ENCODE data around the gene DDAH2.

Gene DDAH2

DNA sequence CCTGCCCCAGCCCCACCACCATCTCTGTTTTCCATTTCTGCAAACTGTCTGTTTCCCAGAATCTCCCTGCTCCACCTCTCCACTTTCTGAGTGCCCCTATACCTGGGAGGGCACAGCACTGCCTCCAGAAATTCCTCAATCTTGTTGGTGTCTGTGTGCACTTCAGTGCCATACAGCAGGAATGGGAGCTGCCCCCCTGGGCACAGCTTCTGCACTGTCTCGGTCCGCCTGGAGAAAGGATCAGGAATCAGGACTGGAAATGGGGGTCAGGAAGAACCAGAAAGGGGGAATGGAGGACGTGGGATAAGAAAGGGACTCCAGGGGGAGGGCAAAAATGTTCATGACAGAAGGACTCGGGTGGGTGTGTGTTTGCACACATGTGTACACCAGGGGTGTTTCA, 4.6 kb upstream of the DDAH2 start:
- DNase-seq: no peak

DNA sequence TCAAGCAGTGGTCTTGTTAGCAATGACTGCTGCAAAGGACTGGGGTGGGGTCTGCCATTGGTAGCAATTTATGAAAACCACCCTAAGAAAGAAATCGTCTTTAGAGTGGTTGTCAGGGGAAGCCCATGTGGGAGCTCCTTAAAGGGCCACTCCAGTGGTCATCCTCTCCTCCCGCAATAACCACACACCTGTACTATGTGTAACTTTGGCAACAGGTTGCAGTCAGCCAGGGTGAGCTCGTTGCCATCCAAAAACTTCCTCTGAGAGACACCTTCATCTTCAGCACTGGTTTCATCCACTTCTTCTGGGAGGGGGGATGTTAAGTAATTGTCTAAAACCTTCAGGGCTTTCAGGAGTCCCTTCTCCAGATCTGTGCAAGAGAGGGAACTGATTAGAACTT, 2.9 kb upstream of the DDAH2 start:
- DNase-seq: no peak

DNA sequence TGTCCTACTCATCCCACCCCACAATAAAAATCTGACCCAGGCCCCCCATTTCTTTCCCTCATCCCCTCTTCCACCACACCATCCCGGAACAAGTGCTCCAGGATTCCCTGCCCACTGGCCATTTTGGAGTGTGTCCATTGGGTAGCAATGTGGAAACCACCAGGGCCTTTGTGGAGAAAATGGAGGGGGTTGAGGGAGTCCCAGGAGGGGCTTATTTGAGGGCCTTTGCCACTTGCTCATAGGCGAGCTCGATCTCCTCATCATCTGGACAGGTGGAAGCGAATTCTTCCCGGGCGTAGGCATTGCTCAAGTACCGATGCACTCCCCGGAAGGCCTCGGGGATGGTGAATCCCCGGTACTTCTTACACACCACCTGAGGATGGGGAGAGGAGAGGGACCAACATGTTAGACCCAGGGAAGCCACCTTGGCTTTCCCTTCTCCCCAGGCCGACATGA, 1.6 kb upstream of the DDAH2 start:
- DNase-seq: no peak

DNA sequence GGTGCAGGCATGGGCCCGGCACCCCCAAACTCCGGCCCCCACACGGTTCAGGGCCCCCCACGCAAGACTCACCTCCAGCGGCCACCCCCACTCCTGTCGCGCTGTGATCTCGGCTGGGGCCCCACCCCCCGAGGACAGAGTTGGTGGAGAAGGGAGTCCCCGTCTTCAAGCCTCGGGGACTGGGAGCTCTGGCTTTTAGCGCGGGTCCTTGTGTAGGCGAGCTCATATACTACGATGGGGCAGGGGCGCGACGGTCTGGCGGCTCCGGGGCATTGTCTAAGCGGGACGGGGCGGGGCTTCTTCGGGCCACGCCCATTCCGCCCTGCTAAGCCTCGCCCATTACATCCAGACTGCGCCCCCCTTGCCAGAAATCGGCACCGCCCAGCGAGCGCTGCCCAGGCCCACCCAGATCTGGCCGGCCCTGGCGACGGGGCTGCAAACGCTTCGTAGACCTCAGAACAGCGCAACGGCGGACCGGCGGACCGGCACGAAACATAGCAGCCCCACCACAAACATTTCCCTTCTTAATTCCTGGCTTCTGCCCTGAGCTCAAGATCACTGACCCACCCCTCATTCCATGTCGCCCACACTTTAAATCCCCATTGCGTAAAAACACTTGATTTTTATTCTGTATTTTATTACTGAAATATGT, 1.0 kb upstream of the DDAH2 start:
- peak in 47 of 56 donors; percentile 20 to 83 (median 61) for DNase-seq

DNA sequence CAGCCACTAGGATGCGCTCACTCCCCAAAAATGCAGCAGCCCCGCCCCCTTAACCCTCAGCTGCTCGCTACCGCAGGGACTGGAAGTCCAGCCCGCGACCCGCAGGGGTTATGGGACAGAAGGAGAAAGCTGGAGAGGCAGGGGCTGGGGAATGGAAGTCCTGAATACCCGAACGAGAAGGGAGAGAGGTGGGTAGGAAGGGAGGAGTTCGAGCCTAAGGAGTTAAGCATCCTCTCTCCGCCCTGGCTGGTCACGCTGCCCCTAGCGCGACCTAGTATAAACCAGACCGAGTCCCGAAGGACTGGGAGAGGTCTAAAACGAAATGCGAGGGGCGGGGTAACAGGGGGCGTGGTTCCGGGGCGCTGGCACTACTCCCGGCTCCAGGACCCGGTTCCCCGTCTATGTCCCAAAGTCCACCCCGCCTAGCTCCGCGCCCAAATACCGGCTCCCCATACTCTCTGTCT, 448 bp upstream of the DDAH2 start:
- peak in 54 of 56 donors; percentile 40 to 89 (median 70) for DNase-seq

DNA sequence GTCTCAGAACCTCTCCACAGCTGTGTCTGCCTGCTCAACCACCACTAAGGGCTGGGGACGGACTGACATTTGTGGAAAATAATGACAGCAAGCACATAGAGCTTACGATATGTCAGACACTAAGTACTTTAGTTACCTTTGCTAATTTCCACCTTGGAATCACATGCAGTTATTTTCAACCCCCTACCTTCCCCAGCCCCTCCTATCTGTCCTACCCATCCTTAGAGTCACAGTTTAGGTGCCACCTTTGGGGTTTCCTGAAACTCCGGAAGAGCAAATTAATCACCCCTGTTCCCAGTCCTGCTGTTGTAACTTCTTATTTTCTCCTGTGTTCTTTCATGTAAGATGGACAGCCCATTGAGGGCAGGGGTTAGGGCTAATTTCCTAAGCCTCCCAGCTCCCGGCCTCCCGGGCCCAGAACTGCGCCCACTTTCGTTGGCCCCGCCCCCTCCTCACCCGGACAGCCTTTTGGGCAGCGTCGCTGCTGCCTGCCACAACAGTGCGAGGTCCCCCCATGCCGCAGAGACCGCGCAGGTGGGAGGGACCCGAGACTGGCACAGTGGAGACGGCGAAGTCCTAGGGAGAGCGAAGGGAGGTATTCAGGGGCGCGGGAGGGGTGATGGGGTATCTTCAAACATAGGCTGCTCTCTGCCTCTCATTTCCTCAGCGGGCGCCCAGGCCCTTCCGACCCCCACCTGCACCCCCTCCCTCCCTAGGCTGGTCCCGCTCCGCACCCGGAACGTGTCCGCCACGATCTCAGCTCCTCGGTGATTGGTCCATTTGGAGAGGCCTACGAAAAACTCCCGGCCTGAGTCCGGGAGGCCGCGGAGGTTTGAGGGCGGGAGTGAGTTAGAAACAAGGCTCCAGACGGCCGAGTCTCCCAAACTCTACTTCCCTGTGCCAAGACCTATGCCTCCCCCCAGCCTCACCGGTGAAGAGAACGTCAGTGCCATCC, 1.1 kb downstream of the DDAH2 start:
- DNase-seq: no peak

DNA sequence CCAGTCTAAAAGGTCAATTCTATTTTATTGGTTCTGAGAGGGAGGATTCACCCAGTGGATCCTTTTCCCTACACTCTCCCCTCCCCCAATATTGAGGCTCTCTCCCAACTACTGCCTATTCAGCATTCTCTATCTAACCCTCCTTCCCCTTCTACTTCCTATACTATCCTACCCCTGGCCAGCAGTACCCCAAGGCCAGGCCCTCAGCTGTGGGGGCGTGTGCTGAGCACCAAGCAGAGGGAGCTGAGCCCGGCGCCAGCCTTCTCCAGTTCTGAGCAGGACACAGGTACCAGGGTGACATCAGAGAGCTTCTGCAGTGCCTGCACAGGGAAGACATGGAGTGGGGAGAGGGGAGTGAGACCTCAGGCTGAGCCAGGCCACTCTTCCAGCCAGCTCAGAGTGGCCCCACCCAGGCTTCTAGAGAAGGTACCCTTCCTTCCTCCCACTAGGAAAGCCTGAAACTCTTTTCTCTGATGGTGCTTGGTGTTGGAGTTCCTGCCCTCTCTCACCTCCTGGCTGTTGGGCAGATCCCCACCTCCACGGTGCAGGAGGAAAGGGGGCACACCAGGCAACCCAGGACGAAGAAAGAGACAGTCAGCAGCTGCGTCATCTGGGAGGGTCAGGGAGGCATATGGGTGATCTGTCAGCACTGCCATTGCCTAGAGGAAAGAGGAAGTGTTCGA, 1.9 kb downstream of the DDAH2 start:
- peak in 2 of 56 donors; percentile 9 to 11 for DNase-seq

DNA sequence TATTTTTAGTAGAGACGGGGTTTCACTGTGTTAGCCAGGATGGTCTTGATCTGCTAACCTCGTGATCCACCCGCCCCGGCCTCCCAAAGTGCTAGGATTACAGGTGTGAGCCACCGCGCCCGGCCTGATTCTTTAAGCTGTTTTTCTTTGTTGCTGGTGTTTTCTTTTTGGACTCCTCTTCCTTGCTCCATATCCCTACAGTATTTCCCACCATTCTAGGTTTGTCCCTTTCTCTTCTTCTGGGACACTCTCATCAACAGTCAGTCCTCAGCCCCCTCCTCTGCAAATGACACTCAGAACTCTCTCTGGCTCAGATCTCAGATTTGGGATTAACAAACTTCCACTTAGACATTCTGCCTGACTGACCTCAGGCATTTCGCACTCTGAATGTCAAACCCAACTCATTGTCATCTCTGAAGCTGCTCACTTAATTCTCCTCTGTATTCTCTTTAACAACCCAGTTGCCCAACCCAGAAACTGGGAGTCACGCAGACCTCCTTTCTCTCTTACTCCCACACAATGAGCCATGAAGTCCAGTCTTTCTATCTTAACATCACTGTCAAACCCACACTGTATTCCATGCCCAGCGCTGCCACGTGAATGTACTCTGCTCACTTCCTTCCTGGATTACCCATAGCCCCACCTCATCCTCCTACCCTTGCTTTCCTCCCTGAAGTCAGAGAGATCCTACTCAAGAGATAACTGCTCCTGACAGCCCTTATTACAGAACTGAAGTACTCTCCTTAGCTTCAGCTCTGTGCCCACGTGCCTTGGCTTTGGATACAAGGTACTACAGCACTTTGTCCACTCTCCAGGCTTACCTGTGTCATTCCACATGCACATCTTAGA, 3.4 kb downstream of the DDAH2 start:
- peak in 1 of 56 donors; percentile 2 for DNase-seq

DNA sequence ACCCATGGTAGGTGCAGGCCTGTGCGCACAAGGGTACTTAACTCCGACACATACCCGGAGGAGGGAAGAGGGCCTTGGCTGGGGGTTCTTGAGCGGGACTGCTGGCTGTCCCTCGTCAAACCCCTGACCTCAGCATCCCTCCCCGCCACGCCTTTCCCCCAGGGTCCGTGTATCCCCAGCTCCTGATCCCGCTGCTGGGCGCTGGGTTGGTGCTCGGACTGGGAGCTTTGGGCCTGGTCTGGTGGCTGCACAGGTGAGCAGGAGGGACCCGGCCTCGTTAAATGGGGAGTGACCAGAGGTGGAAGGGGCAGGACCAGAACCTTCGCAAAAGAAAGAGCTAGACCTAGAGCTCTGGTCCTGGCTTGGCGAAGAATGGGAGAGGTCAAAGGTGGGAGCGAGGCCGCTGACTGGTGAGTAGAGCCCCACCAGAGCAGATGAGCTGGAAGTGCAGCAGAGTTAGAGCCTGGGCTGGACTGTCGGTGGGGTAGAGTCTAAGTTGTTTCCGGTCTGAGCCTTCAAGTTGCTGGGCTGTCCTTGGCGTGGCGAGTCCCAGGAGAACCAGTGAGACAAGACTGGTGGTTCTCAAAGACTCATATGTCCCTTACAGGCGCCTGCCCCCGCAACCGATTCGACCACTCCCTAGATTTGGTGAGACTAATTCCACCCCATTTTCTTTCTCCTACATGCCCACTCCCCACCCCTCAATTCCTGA, 5.0 kb downstream of the DDAH2 start:
- no peak for DNase-seq

DNA sequence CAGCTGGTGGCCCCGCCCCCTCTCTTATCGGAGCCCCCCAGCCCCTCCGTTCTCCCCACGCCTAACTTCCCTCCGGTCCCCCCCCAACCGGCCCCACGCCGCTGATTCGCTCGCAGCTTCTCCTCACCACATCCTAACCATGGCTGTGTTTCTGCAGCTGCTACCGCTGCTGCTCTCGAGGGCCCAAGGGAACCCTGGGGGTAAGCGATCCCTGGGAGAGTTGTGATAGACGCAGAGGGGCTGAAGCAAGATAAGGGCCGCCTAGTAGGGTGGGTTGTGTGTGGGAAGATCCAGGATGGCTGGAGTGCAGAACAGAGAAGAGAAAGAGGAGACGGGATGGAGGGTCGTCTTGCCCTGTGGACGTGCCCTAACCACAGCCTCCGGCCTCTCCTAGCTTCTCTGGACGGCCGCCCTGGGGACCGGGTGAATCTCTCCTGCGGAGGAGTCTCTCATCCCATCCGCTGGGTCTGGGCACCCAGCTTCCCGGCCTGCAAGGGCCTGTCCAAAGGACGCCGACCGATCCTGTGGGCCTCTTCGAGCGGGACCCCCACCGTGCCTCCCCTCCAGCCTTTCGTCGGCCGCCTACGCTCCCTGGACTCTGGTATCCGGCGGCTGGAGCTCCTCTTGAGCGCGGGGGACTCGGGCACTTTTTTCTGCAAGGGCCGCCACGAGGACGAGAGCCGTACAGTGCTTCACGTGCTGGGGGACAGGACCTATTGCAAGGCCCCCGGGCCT, 5.7 kb downstream of the DDAH2 start, which contains the start of gene MPIG6B:
Gene MPIG6B, plus strand, starts transcription at position 129 of the 735 bp plus-strand sequence. Its CDS starts 11 bp downstream, at position 140.
- no peak for DNase-seq

DNA sequence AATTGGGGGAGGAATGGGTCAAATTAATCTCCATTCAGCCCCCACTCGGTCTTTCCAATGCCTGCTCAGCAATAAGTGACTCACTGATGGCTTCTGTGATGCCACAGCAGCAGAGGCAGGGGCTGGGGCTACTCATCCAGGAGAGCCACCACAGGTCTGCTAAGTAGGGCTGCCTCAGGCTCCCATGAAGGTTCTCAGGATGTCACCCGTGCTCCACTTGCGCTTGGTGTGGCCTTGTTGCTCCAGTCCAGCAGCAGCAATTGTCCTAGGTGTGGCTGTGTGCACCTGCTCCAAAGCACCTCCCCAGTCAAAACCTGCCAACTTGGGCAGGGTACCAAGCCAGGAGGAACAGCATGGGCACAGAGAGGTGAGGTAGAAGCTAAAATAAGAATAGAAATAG, 6.9 kb downstream of the DDAH2 start:
- DNase-seq: no peak

DNA sequence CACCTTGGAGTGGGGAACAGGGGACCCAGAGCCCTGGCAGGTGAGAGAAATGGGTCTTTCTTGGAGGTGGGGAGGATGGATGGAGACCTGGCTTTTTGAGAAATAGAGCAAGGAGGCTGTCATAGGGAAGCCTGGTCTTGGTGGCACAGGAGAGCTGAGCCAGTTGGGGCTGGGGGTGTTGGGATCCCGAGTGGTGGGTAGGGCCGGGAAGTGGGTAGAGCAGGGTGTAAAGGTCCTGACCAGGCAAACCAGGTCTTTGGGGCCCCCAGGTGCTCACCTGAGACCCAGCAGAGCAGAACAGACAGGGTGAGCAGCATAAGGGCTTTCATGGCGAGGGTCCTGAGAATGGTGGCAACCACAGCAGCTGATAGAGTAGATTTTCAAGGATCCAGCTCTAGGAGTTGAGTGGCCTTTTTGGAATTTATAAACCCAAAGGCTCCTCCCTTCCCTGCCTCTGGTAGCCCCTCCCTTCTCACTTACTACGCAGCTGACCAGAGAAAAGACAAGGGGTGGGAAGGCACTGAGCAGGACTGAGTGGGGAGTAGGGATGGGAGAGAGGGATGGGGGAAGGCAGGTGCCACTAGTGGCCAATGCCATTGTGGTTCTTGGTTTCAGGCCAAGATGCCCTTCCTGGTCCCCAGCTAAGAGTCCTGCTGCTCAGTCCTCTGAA, 7.6 kb downstream of the DDAH2 start, which contains the start of gene LY6G6C:
Gene LY6G6C, minus strand, starts transcription at position 396 of the 670 bp plus-strand sequence. Its CDS starts 67 bp downstream, at position 329.
- DNase-seq: no peak

DNA sequence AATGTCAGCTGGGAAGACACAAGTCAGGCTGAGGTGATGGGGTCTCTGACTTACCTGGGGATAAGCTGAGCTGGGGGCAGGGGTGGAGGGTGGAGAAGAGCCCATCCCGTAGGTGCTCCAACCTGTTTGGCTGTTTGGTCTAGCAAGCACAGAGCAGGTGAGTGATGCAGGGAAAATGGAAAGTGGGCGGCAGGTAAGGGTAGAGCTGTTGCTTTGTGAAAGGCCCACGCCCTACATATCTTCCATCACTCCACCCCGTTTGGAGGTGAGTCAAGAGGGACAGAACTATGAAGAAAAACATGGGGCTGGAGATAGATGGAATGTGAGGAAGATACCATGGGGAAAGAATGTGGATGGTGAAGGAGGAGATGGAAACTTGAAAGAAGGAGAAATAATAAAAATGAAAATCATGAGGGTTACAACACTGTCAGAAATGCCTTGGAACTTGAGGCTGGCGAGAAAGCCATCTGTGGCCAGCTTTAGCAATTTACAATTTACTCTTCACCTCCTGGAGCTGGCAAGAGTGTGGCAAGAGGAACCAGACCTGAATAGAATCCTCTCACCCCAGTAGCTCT, 8.8 kb downstream of the DDAH2 start:
- no peak for DNase-seq

DNA sequence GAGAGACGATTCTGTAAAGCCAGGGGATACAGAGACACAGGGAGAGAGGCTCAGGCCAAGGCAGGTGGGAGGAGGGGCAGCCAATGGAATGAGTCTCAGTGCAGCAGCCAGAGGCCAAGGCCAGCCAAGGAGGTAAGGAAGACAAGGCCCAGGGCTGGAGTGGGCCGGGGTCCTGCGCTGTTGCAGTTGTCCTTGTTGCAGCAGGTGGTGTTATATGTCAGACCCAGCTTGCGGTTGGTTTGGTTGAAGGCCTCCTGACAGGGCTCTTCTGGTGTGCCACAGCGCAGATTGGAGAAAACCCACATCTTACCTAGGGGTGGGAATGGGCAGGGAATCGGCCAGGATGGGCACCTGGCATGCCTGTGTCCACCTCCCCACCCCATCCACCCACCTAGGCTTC, 10.1 kb downstream of the DDAH2 start:
- DNase-seq: no peak

DNA sequence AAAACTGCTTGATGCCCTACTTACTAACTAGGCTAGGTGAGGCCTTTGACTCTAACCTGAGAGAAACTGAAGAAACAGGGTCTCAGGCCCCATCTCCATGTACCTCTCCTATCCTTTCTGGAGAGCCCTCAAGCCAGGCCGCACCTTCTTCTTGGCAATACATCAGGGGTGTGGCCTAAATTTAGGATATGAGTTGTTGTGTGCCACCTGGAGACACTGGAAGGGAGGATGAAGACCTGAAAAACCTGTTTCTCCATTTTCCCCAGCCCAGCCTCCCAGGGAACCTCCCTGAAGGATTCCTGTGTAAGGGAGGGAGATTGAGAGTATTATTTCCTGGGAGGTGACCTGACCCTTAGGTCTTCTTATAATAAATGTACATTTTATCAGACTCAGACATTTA, 10.8 kb downstream of the DDAH2 start:
- no peak for DNase-seq

DNA sequence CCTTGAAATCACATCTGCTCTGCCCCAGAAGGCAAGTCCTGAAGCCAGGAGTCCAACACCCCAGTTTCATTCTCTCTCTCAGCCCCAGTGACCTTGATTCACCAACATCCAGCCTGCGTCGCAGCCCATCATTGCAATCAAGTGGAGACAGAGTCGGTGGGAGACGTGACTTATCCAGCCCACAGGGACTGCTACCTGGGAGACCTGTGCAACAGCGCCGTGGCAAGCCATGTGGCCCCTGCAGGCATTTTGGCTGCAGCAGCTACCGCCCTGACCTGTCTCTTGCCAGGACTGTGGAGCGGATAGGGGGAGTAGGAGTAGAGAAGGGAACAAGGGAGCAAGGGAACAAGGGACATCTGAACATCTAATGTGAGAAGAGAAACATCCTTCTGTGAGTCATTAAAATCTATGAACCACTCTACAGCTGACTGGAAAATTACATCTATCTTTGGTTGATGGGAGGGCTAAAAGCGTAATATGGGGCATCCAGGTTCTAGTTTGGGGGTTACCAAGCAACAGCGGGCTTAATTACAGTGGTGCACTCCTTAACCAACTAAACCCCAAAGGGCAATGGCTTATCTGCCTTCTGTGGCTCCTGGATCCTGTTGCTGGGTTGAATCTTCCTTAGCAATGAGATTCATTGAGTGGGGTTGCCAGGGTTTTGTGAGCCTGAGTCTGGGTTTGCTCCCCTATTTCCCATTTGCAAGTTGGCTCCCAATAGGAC, 11.4 kb downstream of the DDAH2 start:
- DNase-seq: peak in 7 of 56 donors; percentile 9 to 35 (median 15)

Data from nucleus accumbens (tissue), 56 donors.